GM06990 (cell line): Measurements from ENCODE around the gene ADAMTS17.

Experiments
- DNase-seq: peaks from one replicate; pipeline ENCODE4 v3.0.0-alpha.2; 2011; ENCODE audit not compliant: insufficient read length; ENCODE audit errors: extremely low read depth
- H3K27me3 ChIP-seq: replicated peaks from 2 replicates; pipeline ENCODE4 v1.6.0; 2011; ENCODE audit warnings: low read length; ENCODE audit not compliant: control insufficient read depth, insufficient read depth
- H3K36me3 ChIP-seq: 2 replicates; pipeline ENCODE4 v1.5.1; 2011; ENCODE audit warnings: low read length; ENCODE audit not compliant: control insufficient read depth, insufficient read depth
- H3K4me3 ChIP-seq: replicated peaks from 2 replicates; pipeline ENCODE4 v1.5.1; 2011; ENCODE audit warnings: low read depth, mild to moderate bottlenecking, control low read depth, low read length
- TF ChIP-seq, protein P1 (sequence below): IDR thresholded peaks from 2 replicates; pipeline ENCODE4 v1.5.1; 2011; ENCODE audit warnings: low read length, control low read depth, mild to moderate bottlenecking, inconsistent platforms; ENCODE audit not compliant: insufficient read depth, poor library complexity, severe bottlenecking

Gene ADAMTS17

GRCh38 chr15:100310513-100311153 is 31.1 kb downstream of the ADAMTS17 start:
- peaks cover 2% of the 10 kb centered on the region for H3K27me3 ChIP-seq
- TF ChIP-seq, protein P1, sequence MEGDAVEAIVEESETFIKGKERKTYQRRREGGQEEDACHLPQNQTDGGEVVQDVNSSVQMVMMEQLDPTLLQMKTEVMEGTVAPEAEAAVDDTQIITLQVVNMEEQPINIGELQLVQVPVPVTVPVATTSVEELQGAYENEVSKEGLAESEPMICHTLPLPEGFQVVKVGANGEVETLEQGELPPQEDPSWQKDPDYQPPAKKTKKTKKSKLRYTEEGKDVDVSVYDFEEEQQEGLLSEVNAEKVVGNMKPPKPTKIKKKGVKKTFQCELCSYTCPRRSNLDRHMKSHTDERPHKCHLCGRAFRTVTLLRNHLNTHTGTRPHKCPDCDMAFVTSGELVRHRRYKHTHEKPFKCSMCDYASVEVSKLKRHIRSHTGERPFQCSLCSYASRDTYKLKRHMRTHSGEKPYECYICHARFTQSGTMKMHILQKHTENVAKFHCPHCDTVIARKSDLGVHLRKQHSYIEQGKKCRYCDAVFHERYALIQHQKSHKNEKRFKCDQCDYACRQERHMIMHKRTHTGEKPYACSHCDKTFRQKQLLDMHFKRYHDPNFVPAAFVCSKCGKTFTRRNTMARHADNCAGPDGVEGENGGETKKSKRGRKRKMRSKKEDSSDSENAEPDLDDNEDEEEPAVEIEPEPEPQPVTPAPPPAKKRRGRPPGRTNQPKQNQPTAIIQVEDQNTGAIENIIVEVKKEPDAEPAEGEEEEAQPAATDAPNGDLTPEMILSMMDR, result no peak
- no peak for DNase-seq
- no peak overlapping the region for H3K4me3 ChIP-seq
- no peaks in the 10 kb centered on the region for H3K36me3 ChIP-seq

- Histone ChIP-seq H3K4me3 (no peak overlapping the region), H3K27me3 (peaks cover 2% of the 10 kb centered on the region), H3K36me3 (no peaks in the 10 kb centered on the region)
- TF ChIP-seq, protein P1, result no peak
- no peak for DNase-seq
Measured at GRCh38 chr15:100310041-100310405, 31.8 kb downstream of the ADAMTS17 start.

DNA sequence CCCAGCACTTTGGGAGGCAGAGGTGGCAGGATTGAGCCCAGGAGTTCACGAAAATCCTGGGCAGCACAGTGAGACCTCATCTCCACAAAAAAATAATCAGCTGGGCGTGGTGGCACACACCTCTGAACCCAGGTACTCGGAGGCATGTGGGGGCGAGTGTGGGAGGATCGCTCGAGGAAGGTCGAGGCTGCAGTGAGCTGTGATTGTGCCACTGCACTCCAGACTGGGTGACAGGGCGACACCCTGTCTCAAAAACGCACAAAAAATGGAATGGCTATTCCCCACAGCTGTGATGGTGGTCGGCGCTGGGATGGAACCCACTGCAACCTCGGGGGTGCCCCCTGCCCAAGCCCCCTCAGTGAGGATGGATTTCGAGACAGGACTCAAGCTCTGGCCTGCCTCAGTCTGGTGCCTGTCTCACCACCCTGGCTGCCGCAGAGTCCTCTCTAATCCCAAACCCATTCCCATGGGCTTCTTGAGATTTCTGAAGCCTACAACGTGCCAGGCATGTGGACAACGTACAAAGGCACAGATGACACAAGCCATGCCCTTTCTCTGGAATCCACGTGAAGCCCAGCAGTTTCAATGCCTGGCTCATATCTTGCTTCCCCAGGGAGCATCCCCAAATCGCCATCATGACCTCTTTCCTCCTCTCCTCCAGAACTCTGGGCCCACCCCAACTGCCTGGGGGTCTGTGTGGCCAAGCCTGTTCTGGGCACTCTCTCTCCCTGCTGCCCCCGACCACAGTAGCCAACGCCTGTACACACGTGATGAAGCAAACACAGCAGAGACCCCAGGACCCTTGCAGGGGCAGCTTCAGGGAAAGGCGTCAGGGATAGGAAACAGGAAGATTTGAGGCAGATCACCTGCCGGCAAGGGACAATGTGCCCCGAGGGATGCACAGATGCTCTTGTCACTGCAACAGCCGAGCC is 32.4 kb downstream of the ADAMTS17 start:
- Histone ChIP-seq H3K27me3 (peaks cover 2% of the 10 kb centered on the region), H3K4me3 (no peak overlapping the region), H3K36me3 (no peaks in the 10 kb centered on the region)
- TF ChIP-seq, protein P1, result no peak
- DNase-seq, result no peak

- Histone ChIP-seq H3K4me3 (no peak overlapping the region), H3K36me3 (no peaks in the 10 kb centered on the region), H3K27me3 (peaks cover 2% of the 10 kb centered on the region)
- no peak for DNase-seq
- TF ChIP-seq, protein P1, result no peak
Measured at GRCh38 chr15:100308608-100309007, 33.2 kb downstream of the ADAMTS17 start.

DNA sequence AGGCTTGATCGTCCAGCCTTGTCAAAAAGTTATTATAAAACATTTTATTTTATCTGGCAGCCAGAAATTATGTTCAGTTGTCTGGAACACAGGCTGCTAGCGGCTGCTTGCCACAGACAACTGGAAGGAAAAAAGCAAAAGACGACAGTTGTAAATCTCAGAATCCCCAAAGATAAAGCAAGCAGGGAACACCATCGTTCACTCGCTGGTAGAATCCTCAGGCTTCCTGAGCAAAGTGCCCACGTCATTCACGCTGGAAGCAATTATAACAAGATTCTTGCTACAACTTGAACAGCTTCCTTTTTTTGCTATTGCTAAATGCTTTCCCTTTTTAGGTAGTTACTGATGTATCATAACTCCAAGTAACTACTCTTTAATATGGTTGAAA is 33.6 kb downstream of the ADAMTS17 start:
- TF ChIP-seq, protein P1, result no peak
- Histone ChIP-seq H3K4me3 (no peak overlapping the region), H3K36me3 (no peaks in the 10 kb centered on the region), H3K27me3 (peaks cover 2% of the 10 kb centered on the region)
- DNase-seq, result no peak
